ENCODE measurements around the gene RXRG.

DNA sequence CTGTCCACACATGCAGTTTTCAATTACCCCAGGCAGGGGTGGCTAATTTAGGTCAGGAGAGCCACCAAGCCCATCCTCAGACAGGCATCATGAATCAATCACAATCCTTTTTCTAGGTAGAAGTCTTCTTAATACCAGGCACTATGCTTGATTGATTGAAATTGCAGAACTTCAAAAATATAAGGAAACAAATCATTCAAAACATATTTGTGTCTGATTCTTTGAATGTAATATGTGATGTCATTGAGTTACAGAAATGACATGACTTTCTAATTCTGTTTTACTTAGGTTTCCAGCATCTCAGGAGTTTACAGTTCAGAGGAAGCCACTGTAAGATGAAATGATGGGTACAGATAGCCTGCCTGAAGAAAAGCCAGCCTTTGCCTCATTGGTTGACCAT lies 26.7 kb downstream of the RXRG start:
- TF ChIP-seq, protein P1, sequence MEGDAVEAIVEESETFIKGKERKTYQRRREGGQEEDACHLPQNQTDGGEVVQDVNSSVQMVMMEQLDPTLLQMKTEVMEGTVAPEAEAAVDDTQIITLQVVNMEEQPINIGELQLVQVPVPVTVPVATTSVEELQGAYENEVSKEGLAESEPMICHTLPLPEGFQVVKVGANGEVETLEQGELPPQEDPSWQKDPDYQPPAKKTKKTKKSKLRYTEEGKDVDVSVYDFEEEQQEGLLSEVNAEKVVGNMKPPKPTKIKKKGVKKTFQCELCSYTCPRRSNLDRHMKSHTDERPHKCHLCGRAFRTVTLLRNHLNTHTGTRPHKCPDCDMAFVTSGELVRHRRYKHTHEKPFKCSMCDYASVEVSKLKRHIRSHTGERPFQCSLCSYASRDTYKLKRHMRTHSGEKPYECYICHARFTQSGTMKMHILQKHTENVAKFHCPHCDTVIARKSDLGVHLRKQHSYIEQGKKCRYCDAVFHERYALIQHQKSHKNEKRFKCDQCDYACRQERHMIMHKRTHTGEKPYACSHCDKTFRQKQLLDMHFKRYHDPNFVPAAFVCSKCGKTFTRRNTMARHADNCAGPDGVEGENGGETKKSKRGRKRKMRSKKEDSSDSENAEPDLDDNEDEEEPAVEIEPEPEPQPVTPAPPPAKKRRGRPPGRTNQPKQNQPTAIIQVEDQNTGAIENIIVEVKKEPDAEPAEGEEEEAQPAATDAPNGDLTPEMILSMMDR (IDR thresholded peaks at IDR 0.05; ENCODE audit: low read depth, low read length), result no peak
- TF ChIP-seq EZH2phosphoT487 (IDR thresholded peaks at IDR 0.05; ENCODE audit: low read depth), result no peak
